Dendritic cell treated with granulocyte-macrophage colony-stimulating factor and Interleukin-4, amounts not matched to agents 40 ng/mL and 50 ng/mL, for 4 days (primary cell): Measurements from ENCODE around the gene BCAM.
"Not testable (repeated sequence)": the region's sequence is repeated elsewhere in the genome, so short reads cannot be mapped to it uniquely, and the experiment has no call there.

Source experiments
- H3K27ac Mint-ChIP-seq: one replicate; pipeline ENCODE4 v1.8.0; 2022; ENCODE audit warnings: mild to moderate bottlenecking, mixed read lengths
- H3K27me3 Mint-ChIP-seq: one replicate; pipeline ENCODE4 v1.8.0; 2022; ENCODE audit warnings: mild to moderate bottlenecking, mixed read lengths
- H3K36me3 Mint-ChIP-seq: one replicate; pipeline ENCODE4 v1.8.0; 2022; ENCODE audit warnings: low read depth, mixed read lengths
- H3K4me1 Mint-ChIP-seq: one replicate; pipeline ENCODE4 v1.8.0; 2022; ENCODE audit warnings: low read depth, mixed read lengths
- H3K4me3 Mint-ChIP-seq: one replicate; pipeline ENCODE4 v1.8.0; 2022; ENCODE audit warnings: mild to moderate bottlenecking, moderate library complexity, mixed read lengths
- H3K9me3 Mint-ChIP-seq: one replicate; pipeline ENCODE4 v1.8.0; 2022; ENCODE audit warnings: mixed read lengths
- intact Hi-C: fragments of 100-400 bp; cut with micrococcal nuclease; formaldehyde crosslinking; loops from one replicate; pipeline ENCODE4 v1.15.0; 2022

BCAM gene

GRCh38 chr19:44817725-44818465 is 9.0 kb downstream of the BCAM start:
- Mint-ChIP-seq H3K27me3 (peaks cover 32% of the 10 kb centered on the region), H3K9me3 (no peaks in the 10 kb centered on the region), H3K27ac (peak overlapping the region; percentile 35), H3K4me3 (no peak overlapping the region), H3K36me3 (no peaks in the 10 kb centered on the region), H3K4me1 (peaks cover 36% of the 10 kb centered on the region)
- intact Hi-C loops: no loop called here

DNA sequence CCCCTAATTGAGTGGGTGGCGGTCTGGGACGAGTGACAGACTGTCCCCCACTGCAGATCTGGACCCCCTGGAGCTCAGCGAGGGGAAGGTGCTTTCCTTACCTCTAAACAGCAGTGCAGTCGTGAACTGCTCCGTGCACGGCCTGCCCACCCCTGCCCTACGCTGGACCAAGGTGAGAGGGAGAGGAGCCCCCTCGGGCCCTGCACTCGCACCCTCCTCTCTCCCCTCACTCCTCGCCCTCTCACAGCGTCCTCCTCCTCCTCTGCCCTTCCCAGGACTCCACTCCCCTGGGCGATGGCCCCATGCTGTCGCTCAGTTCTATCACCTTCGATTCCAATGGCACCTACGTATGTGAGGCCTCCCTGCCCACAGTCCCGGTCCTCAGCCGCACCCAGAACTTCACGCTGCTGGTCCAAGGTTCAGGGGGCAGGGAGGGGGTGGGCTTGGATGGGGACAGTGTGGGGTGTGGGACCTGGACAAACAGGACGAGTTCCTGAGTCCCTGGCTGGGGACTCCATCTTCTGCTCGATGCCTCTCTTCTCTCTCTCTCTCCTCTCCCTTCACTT is 9.6 kb downstream of the BCAM start:
- Mint-ChIP-seq H3K27ac (peak overlapping the region; percentile 35), H3K36me3 (no peaks in the 10 kb centered on the region), H3K4me1 (peaks cover 42% of the 10 kb centered on the region), H3K4me3 (no peak overlapping the region), H3K27me3 (peaks cover 32% of the 10 kb centered on the region), H3K9me3 (no peaks in the 10 kb centered on the region)
- intact Hi-C loops: no loop called here

GRCh38 chr19:44819246-44819832 is 10.4 kb downstream of the BCAM start:
- peaks cover 32% of the 10 kb centered on the region for H3K27me3 Mint-ChIP-seq
- H3K9me3 Mint-ChIP-seq: no peaks in the 10 kb centered on the region
- H3K36me3 Mint-ChIP-seq: no peaks in the 10 kb centered on the region
- peaks cover 35% of the 10 kb centered on the region for H3K4me1 Mint-ChIP-seq
- H3K27ac Mint-ChIP-seq: no peak overlapping the region
- no peak overlapping the region for H3K4me3 Mint-ChIP-seq
- intact Hi-C loops: no loop called here

DNA sequence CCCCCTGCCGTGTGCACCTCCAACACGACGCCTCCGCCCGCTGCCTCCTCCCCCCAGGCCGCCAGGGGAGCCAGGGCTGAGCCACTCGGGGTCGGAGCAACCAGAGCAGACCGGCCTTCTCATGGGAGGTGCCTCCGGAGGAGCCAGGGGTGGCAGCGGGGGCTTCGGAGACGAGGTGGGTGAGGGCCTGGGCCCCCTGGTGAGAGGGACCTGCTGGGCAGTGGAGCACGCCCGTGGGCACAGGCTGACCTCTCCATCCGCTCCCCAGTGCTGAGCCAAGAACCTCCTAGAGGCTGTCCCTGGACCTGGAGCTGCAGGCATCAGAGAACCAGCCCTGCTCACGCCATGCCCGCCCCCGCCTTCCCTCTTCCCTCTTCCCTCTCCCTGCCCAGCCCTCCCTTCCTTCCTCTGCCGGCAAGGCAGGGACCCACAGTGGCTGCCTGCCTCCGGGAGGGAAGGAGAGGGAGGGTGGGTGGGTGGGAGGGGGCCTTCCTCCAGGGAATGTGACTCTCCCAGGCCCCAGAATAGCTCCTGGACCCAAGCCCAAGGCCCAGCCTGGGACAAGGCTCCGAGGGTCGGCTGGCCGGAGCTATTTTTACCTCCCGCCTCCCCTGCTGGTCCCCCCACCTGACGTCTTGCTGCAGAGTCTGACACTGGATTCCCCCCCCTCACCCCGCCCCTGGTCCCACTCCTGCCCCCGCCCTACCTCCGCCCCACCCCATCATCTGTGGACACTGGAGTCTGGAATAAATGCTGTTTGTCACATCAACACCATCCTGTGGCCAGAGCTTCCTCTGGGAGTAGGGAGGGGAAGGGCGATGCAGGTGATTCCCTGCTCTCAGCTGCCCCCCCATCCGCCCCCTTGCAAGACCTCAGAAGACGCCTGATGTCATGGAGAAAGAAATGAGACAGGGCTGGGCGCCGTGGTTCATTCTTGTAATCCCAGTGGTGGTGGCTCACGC is 12.0 kb downstream of the BCAM start:
- H3K4me3 Mint-ChIP-seq: no peak overlapping the region
- no peaks in the 10 kb centered on the region for H3K9me3 Mint-ChIP-seq
- no peaks in the 10 kb centered on the region for H3K36me3 Mint-ChIP-seq
- H3K27me3 Mint-ChIP-seq: peaks cover 35% of the 10 kb centered on the region
- intact Hi-C loops: no loop called here
- H3K27ac Mint-ChIP-seq: no peak overlapping the region
- peaks cover 29% of the 10 kb centered on the region for H3K4me1 Mint-ChIP-seq

- no peak overlapping the region for H3K4me3 Mint-ChIP-seq
- H3K4me1 Mint-ChIP-seq: peaks cover 29% of the 10 kb centered on the region
- H3K36me3 Mint-ChIP-seq: no peaks in the 10 kb centered on the region
- peaks cover 44% of the 10 kb centered on the region for H3K27me3 Mint-ChIP-seq
- intact Hi-C loops: no loop called here
- H3K27ac Mint-ChIP-seq: peak overlapping the region; percentile 18
- H3K9me3 Mint-ChIP-seq: no peaks in the 10 kb centered on the region
Measured at GRCh38 chr19:44822177-44822576, 13.3 kb downstream of the BCAM start.

- peaks cover 29% of the 10 kb centered on the region for H3K4me1 Mint-ChIP-seq
- no peaks in the 10 kb centered on the region for H3K9me3 Mint-ChIP-seq
- no peak overlapping the region for H3K4me3 Mint-ChIP-seq
- peaks cover 42% of the 10 kb centered on the region for H3K27me3 Mint-ChIP-seq
- intact Hi-C loops: no loop called here
- peak overlapping the region; percentile 18 for H3K27ac Mint-ChIP-seq
- no peaks in the 10 kb centered on the region for H3K36me3 Mint-ChIP-seq
Measured at GRCh38 chr19:44822670-44823372, 13.9 kb downstream of the BCAM start.

DNA sequence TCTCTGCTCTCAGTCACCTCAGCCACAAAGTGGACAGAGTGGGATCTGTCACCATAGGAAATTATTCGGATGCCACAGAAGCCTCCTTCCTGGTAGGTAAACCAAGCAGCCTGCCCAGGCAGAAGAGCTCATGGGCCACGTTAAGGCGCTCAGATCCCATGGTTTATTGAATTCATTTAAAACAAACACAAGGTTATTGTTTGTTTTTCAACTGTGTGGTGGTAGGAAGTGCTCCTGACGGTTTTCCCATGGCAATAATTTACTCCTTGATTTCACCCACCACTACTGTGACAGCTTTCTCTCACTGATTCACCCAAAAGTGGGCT is 14.4 kb downstream of the BCAM start:
- peaks cover 29% of the 10 kb centered on the region for H3K4me1 Mint-ChIP-seq
- peak overlapping the region; percentile 18 for H3K27ac Mint-ChIP-seq
- peaks cover 38% of the 10 kb centered on the region for H3K27me3 Mint-ChIP-seq
- no peaks in the 10 kb centered on the region for H3K36me3 Mint-ChIP-seq
- H3K9me3 Mint-ChIP-seq: no peaks in the 10 kb centered on the region
- intact Hi-C loops: no loop called here
- no peak overlapping the region for H3K4me3 Mint-ChIP-seq

DNA sequence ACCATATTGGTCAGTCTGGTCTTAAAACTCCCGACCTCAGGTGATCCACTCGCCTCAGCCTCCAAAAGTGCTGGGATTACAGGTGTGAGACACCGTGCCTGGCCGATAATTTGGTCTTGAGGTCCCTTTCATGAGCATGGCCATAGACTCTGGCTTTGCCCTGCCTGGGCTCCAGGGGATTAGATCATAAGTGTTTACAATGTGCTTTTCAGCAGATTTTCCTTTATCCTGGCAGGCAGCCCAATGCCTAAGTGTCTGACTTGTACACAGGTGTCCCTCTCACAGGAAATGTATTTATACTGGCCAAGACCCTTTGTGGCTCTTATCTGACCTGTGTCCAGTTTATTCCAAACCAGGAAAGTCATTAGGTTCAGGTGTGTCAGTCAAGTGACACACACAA is 15.9 kb downstream of the BCAM start:
- H3K9me3 Mint-ChIP-seq: no peaks in the 10 kb centered on the region
- no peak overlapping the region for H3K4me3 Mint-ChIP-seq
- H3K27me3 Mint-ChIP-seq: peaks cover 24% of the 10 kb centered on the region
- no peaks in the 10 kb centered on the region for H3K36me3 Mint-ChIP-seq
- peaks cover 29% of the 10 kb centered on the region for H3K4me1 Mint-ChIP-seq
- no peak overlapping the region for H3K27ac Mint-ChIP-seq
- intact Hi-C loops: no loop called here

GRCh38 chr19:44832875-44833274 is 24.0 kb downstream of the BCAM start:
- H3K36me3 Mint-ChIP-seq, H3K27ac Mint-ChIP-seq, H3K4me3 Mint-ChIP-seq, H3K4me1 Mint-ChIP-seq, H3K9me3 Mint-ChIP-seq, intact Hi-C loops: not testable (repeated sequence)
- peaks cover 27% of the 10 kb centered on the region for H3K27me3 Mint-ChIP-seq

GRCh38 chr19:44834399-44834798 is 25.5 kb downstream of the BCAM start:
- H3K27ac Mint-ChIP-seq, H3K36me3 Mint-ChIP-seq, H3K4me1 Mint-ChIP-seq, H3K4me3 Mint-ChIP-seq, H3K9me3 Mint-ChIP-seq, intact Hi-C loops: not testable (repeated sequence)
- H3K27me3 Mint-ChIP-seq: peaks cover 27% of the 10 kb centered on the region

DNA sequence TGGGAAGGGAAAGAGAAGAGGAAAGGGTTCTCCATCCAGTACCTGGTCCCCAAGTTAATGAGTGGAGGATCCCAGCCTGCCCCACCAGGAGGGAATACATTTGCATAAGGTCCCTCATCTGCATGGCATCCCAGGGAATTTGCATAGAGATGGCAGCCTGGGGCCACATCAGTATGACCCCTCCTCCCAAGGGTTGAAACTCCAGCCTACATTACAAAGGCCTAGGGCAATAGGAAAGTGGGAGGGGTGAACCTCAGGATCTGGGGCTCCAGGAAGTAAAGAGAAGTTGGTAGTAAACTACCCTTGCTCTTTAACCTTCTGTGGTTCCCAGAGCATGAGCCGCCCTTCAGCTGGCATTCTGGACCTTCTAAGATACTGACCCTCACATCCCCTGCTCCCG is 30.4 kb downstream of the BCAM start:
- peaks cover 18% of the 10 kb centered on the region for H3K27me3 Mint-ChIP-seq
- no peaks in the 10 kb centered on the region for H3K36me3 Mint-ChIP-seq
- no peaks in the 10 kb centered on the region for H3K9me3 Mint-ChIP-seq
- H3K27ac Mint-ChIP-seq: no peak overlapping the region
- H3K4me1 Mint-ChIP-seq: no peaks in the 10 kb centered on the region
- no peak overlapping the region for H3K4me3 Mint-ChIP-seq
- intact Hi-C loops: no loop called here

DNA sequence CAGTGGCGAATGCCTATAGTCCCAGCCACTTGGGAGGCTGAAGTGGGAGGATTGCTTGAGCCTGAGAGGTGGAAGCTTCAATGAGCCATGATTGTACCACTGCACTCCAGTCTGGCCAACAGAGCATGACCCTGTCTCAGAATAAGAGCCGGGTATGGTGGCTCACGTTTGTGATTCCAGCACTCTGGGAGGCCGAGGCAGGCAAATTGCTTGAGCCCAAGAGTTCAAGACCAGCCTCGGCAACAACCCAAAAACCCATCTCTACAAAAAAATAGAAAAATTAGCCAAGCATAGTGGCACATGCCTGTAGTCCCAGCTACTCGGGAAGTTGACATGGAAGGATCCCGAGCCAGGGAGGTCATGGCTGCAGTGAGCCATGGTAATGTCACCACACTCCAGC is 31.9 kb downstream of the BCAM start:
- H3K9me3 Mint-ChIP-seq: no peaks in the 10 kb centered on the region
- H3K27ac Mint-ChIP-seq: no peak overlapping the region
- H3K4me1 Mint-ChIP-seq: peaks cover 11% of the 10 kb centered on the region
- peaks cover 12% of the 10 kb centered on the region for H3K27me3 Mint-ChIP-seq
- peaks cover 3% of the 10 kb centered on the region for H3K36me3 Mint-ChIP-seq
- intact Hi-C loops: loop anchor here (5.0 to 10.0 kb wide), 2 partner anchors 116 to 269 kb away; no protein-coding TSS in a partner anchor
- H3K4me3 Mint-ChIP-seq: no peak overlapping the region

GRCh38 chr19:44841231-44841630 is 32.3 kb downstream of the BCAM start:
- intact Hi-C loops: loop anchor here (5.0 to 10.0 kb wide), 2 partner anchors 116 to 269 kb away; no protein-coding TSS in a partner anchor
- Mint-ChIP-seq H3K9me3 (no peaks in the 10 kb centered on the region), H3K36me3 (peaks cover 7% of the 10 kb centered on the region), H3K4me3 (no peak overlapping the region), H3K27me3 (peaks cover 10% of the 10 kb centered on the region), H3K4me1 (peaks cover 11% of the 10 kb centered on the region), H3K27ac (no peak overlapping the region)
